A549 (cell line): ENCODE results near the gene CHCHD6. TPM values are rescaled to one million over a fixed set of nuclear protein-coding genes. Genes with fewer than 3 reads are reported as not detected.

Experiments used
- ATAC-seq, 2 experiments: fragments of 200-7000 bp in 1 of 2; fragments of >200 bp in 1 of 2; cut with Nextera tagmentation in 1 of 2; cut with Tn5 transposase in 1 of 2; 3 replicates each; pipeline versions ENCODE4 v1.8.0 to v1.9.1; 2018 to 2020; ENCODE audit warnings: mild to moderate bottlenecking in 1 of 2, moderate library complexity in 1 of 2
- CTCF ChIA-PET: fragments of 300-600 bp; sonication (Branson Sonifier 250); formaldehyde crosslinking; extraction: SDS; loops from one replicate; lab custom pipeline; 2021; ENCODE audit warnings: antibody characterized with exemption, inconsistent platforms; lab: Yijun Ruan, JAX
- POLR2A ChIA-PET: fragments of 350-600 bp; formaldehyde crosslinking; extraction: SDS; loops from one replicate; lab custom pipeline; 2021; ENCODE audit warnings: antibody characterized with exemption, inconsistent platforms; lab: Yijun Ruan, JAX
- DNase-seq, 2 experiments: peaks; one replicate each; pipeline versions ENCODE4 v3.0.0 to v3.0.0-alpha.2; 2011 to 2016; ENCODE audit warnings: low read depth in 1 of 2, low spot score in 1 of 2
- FAIRE-seq: peaks from 2 replicates; lab custom pipeline; 2011; peaks lifted over from hg19 to GRCh38; lab: Jason Lieb, UNC
- H3K27ac ChIP-seq, 2 experiments: fragments of >200 bp; sonication (Bioruptor Twin); formaldehyde crosslinking; 3 replicates each; pipeline ENCODE4 v1.5.1; 2016 to 2017
- H3K4me1 ChIP-seq: fragments of >200 bp; sonication (Bioruptor Twin); formaldehyde crosslinking; 3 replicates; pipeline ENCODE4 v1.6.1; 2016
- H3K4me2 ChIP-seq: fragments of >200 bp; sonication (Bioruptor Twin); formaldehyde crosslinking; 3 replicates; pipeline ENCODE4 v1.6.1; 2016
- H3K4me3 ChIP-seq: fragments of >200 bp; sonication (Bioruptor Twin); formaldehyde crosslinking; 3 replicates; pipeline ENCODE4 v1.5.1; 2016
- H3K9me3 ChIP-seq: fragments of >200 bp; sonication (Bioruptor Twin); formaldehyde crosslinking; 3 replicates; pipeline ENCODE4 v1.6.1; 2016
- ATOH8 ChIP-seq: fragments of 250-450 bp; sonication (Bioruptor Pico); IDR thresholded peaks from 2 replicates; pipeline ENCODE4 v1.5.0; 2020; ENCODE audit warnings: low read depth, mild to moderate bottlenecking, moderate library complexity
- BCL3 ChIP-seq: fragments of >200 bp; sonication (Bioruptor Twin); formaldehyde crosslinking; IDR thresholded peaks from 3 replicates; pipeline ENCODE4 v1.6.1; 2016
- CBX8 ChIP-seq: fragments of 200-600 bp; sonication (generic); IDR thresholded peaks from 2 replicates; pipeline ENCODE4 v1.6.1; 2016
- CHD4 ChIP-seq: fragments of 200-600 bp; sonication (generic); IDR thresholded peaks from 2 replicates; pipeline ENCODE4 v1.6.1; 2016; ENCODE audit warnings: antibody characterized with exemption, mild to moderate bottlenecking, borderline replicate concordance
- EHF ChIP-seq: fragments of 250-450 bp; sonication (Bioruptor Pico); IDR thresholded peaks from 2 replicates; pipeline ENCODE4 v1.5.0; 2020; ENCODE audit warnings: mild to moderate bottlenecking
- EHMT2 ChIP-seq: fragments of 200-600 bp; sonication (generic); IDR thresholded peaks from 2 replicates; pipeline ENCODE4 v1.6.1; 2016; ENCODE audit warnings: antibody characterized with exemption, low read depth, mild to moderate bottlenecking, moderate library complexity
- ELK1 ChIP-seq: fragments of 150-350 bp; IDR thresholded peaks from 2 replicates; pipeline ENCODE4 v1.6.1; 2014; ENCODE audit warnings: low read depth, mild to moderate bottlenecking, low read length
- EP300 ChIP-seq, 2 experiments: fragments of >200 bp; sonication (Bioruptor Twin); formaldehyde crosslinking; IDR thresholded peaks; 2 replicates in 1 of 2; 3 replicates in 1 of 2; pipeline ENCODE4 v1.6.1; 2016 to 2017
- GATA3 ChIP-seq: IDR thresholded peaks from 2 replicates; pipeline ENCODE4 v1.6.1; 2012; ENCODE audit warnings: borderline replicate concordance
- HOXB13 ChIP-seq: fragments of 250-450 bp; sonication (Bioruptor Pico); IDR thresholded peaks from 2 replicates; pipeline ENCODE4 v1.5.0; 2020; ENCODE audit warnings: low read depth, mild to moderate bottlenecking, moderate library complexity
- HOXB5 ChIP-seq: fragments of 250-450 bp; sonication (Bioruptor Pico); IDR thresholded peaks from 2 replicates; pipeline ENCODE4 v1.5.0; 2020; ENCODE audit warnings: mild to moderate bottlenecking, moderate library complexity
- JUNB ChIP-seq: fragments of >200 bp; sonication (Bioruptor Twin); formaldehyde crosslinking; IDR thresholded peaks from 2 replicates; pipeline ENCODE4 v1.6.1; 2016
- KDM1A ChIP-seq: fragments of 200-600 bp; sonication (generic); IDR thresholded peaks from 2 replicates; pipeline ENCODE4 v1.6.1; 2016; ENCODE audit warnings: low read depth, mild to moderate bottlenecking
- KDM5A ChIP-seq: fragments of 200-600 bp; sonication (generic); IDR thresholded peaks from 2 replicates; pipeline ENCODE4 v1.6.1; 2016; ENCODE audit warnings: antibody characterized with exemption, mild to moderate bottlenecking
- MAFK ChIP-seq: fragments of 450-650 bp; IDR thresholded peaks from 2 replicates; pipeline ENCODE4 v1.6.1; 2014; ENCODE audit not compliant: partially characterized antibody
- MAX ChIP-seq: IDR thresholded peaks from 2 replicates; pipeline ENCODE4 v1.6.1; 2012
- MYC ChIP-seq: IDR thresholded peaks from 2 replicates; pipeline ENCODE4 v1.6.1; 2012; ENCODE audit warnings: mild to moderate bottlenecking, inconsistent platforms, low read length, improper control_type of control experiment, borderline replicate concordance
- NFE2L2 ChIP-seq: fragments of 150-350 bp; conservative IDR thresholded peaks from 2 replicates; pipeline ENCODE4 v1.6.1; 2014; ENCODE audit warnings: low read length
- NPAS2 ChIP-seq: fragments of 250-450 bp; sonication (Bioruptor Pico); IDR thresholded peaks from 2 replicates; pipeline ENCODE4 v1.8.0; 2022; ENCODE audit warnings: mild to moderate bottlenecking, moderate library complexity, borderline replicate concordance
- REST ChIP-seq: fragments of 200-600 bp; sonication (generic); IDR thresholded peaks from 2 replicates; pipeline ENCODE4 v1.6.1; 2016; ENCODE audit warnings: antibody characterized with exemption, mild to moderate bottlenecking, moderate library complexity
- RNF2 ChIP-seq: fragments of 200-600 bp; sonication (generic); IDR thresholded peaks from 2 replicates; pipeline ENCODE4 v1.6.1; 2016; ENCODE audit warnings: low read depth, mild to moderate bottlenecking, antibody characterized with exemption, moderate library complexity, borderline replicate concordance
- SMC3 ChIP-seq: fragments of >200 bp; sonication (Bioruptor Twin); formaldehyde crosslinking; IDR thresholded peaks from 3 replicates; pipeline ENCODE4 v1.6.1; 2018; ENCODE audit warnings: inconsistent platforms
- ZC3H11A ChIP-seq: fragments of 450-650 bp; IDR thresholded peaks from 2 replicates; pipeline ENCODE4 v1.6.1; 2014; ENCODE audit warnings: antibody characterized with exemption, mild to moderate bottlenecking
- ZFP36 ChIP-seq: fragments of 450-650 bp; IDR thresholded peaks from 2 replicates; pipeline ENCODE4 v1.6.1; 2014; ENCODE audit warnings: borderline replicate concordance; ENCODE audit not compliant: partially characterized antibody
- ZNF302 ChIP-seq: fragments of 250-450 bp; sonication (Bioruptor Pico); IDR thresholded peaks from 2 replicates; pipeline ENCODE4 v1.9.0; 2021; ENCODE audit warnings: inconsistent platforms, mild to moderate bottlenecking, moderate library complexity
- WGBS: methylation state at CpG from one replicate; pipeline ENCODE4 v1.1.6; 2017; ENCODE audit errors: missing lambda C conversion rate; 5-methylcytosine and 5-hydroxymethylcytosine counted together
- polyA plus RNA-seq, 4 experiments: library from polyadenylated mRNA; depleted of rRNA in 3 of 4; stranded (reverse); fragments of >200 nt; fragmentation: RNase III in 1 of 4; extraction: RNeasy Plus Mini Kit Qiagen cat#74134 plus additional on column Dnase treatment in 1 of 4; gene quantifications; 2 replicates in 3 of 4; 3 replicates in 1 of 4; pipeline ENCODE4 v1.2.3, GENCODE V29; 2011 to 2017

CHCHD6 gene
- polyA plus RNA-seq, 2 of the 4 experiments (the other 2 are of a cell fraction): 15.0 to 18.1 TPM

GRCh38 chr3:126965526-126966080, 261.6 kb downstream of the CHCHD6 start:
- peaks cover 6% of the 10 kb centered on the region; the same call in 2 of the 3 replicates for H3K4me1 ChIP-seq
- WGBS: 97% methylated on average over 4 of the region's 9 CpGs
- ATAC-seq: no peak
- no peak overlapping the region for H3K4me2 ChIP-seq
- no peak overlapping the region for H3K27ac ChIP-seq
- no peak for TF ChIP-seq ZFP36
- TF ChIP-seq ZC3H11A: no peak
- no peak for TF ChIP-seq BCL3
- TF ChIP-seq KDM5A: no peak
- no peak for TF ChIP-seq REST
- no peak for TF ChIP-seq MAX
- TF ChIP-seq ATOH8: no peak
- TF ChIP-seq EHF (CRISPR knock-in tag): no peak
- TF ChIP-seq HOXB5 (CRISPR knock-in tag): no peak
- no peak for TF ChIP-seq RNF2
- TF ChIP-seq ZNF302 (CRISPR knock-in tag): no peak
- no peak for TF ChIP-seq CBX8
- no peak for TF ChIP-seq NPAS2 (CRISPR knock-in tag)
- no peak for TF ChIP-seq MAFK
- no peak for TF ChIP-seq GATA3
- no peak for TF ChIP-seq SMC3
- no peak for TF ChIP-seq JUNB
- no peak for TF ChIP-seq EP300 (IDR thresholded peaks at IDR 0.05)
- no peak for TF ChIP-seq NFE2L2
- TF ChIP-seq MYC: no peak
- TF ChIP-seq, all 56 proteins: peak for 0
- ChIA-PET CTCF (interaction anchor here (1.2 to 1.3 kb wide), 2 partner anchors 10 to 17 kb away, joined by 3 to 4 read pairs; partner anchors contain the start of gene PLXNA1), POLR2A (no interaction called here)
- no peak for DNase-seq
- Histone ChIP-seq H3K4me3 (no peak overlapping the region), H3K9me3 (no peaks in the 10 kb centered on the region)
- no peak for FAIRE-seq

GRCh38 chr3:126967386-126967785, 263.3 kb downstream of the CHCHD6 start:
- DNase-seq (no peak), FAIRE-seq (no peak), ATAC-seq (no peak)
- H3K4me2 ChIP-seq: no peak overlapping the region
- ChIA-PET POLR2A (no interaction called here), CTCF (interaction anchor here (1.0 kb wide), 1 partner anchor 215 kb away, joined by 4 read pairs; no protein-coding TSS in a partner anchor)
- whole genome bisulfite sequencing: 93% methylated on average over 5 of the region's 10 CpGs
- no peak overlapping the region for H3K4me3 ChIP-seq
- no peaks in the 10 kb centered on the region for H3K4me1 ChIP-seq
- no peaks in the 10 kb centered on the region for H3K9me3 ChIP-seq
- no peak overlapping the region for H3K27ac ChIP-seq
- TF ChIP-seq KDM1A: no peak
- TF ChIP-seq KDM5A: no peak
- no peak for TF ChIP-seq MAFK
- no peak for TF ChIP-seq EHMT2
- TF ChIP-seq REST: no peak
- no peak for TF ChIP-seq HOXB13 (CRISPR knock-in tag)
- TF ChIP-seq NFE2L2: no peak
- TF ChIP-seq CBX8: no peak
- no peak for TF ChIP-seq MAX
- TF ChIP-seq ELK1: no peak
- TF ChIP-seq ATOH8: no peak
- TF ChIP-seq GATA3: no peak
- TF ChIP-seq CHD4: no peak
